ENCODE measurements around the gene IQCF2.
A peak's percentile ranks its signal among the peaks of the same experiment; 100 is the strongest.

IQCF2 gene

GRCh38 chr3:51869304-51869703 lies 7.9 kb downstream of the IQCF2 start:
- Histone ChIP-seq H3K18ac (ENCODE audit: low read length) (no peak overlapping the region), H3K9me3 (ENCODE audit: insufficient read depth, low read depth, low read length) (peaks cover 3% of the 10 kb centered on the region), H2AFZ (ENCODE audit: insufficient read depth, low read length, poor library complexity) (no peak overlapping the region), H3K27me3 (ENCODE audit: insufficient read depth, low read length) (no peaks in the 10 kb centered on the region), H3K27ac (ENCODE audit: low read depth, low read length) (no peak overlapping the region), H4K8ac (ENCODE audit: low read depth, low read length) (no peak overlapping the region), H4K91ac (ENCODE audit: low read depth, low read length) (no peak overlapping the region), H2BK5ac (ENCODE audit: low read depth, low read length, poor library complexity) (no peak overlapping the region), H2BK12ac (ENCODE audit: low read length) (no peak overlapping the region), H2BK120ac (ENCODE audit: insufficient read depth, low read length, poor library complexity) (no peak overlapping the region), H3K4me3 (ENCODE audit: low read depth, low read length) (no peak overlapping the region), H4K12ac (ENCODE audit: low read depth, low read length) (no peak overlapping the region), H3K23ac (ENCODE audit: low read length) (no peak overlapping the region), H3K79me1 (ENCODE audit: low read length) (no peaks in the 10 kb centered on the region), H3K4me1 (ENCODE audit: control insufficient read depth in 1 of 2, insufficient read depth in 2 of 2, low read length in 2 of 2) (no peaks in the 10 kb centered on the region), H3K9ac (ENCODE audit: low read length) (no peak overlapping the region), H3K14ac (ENCODE audit: low read length) (no peak overlapping the region), H3K4ac (ENCODE audit: low read depth, low read length) (no peak overlapping the region), H3K4me2 (ENCODE audit: low read length) (no peak overlapping the region), H3K36me3 (ENCODE audit: control insufficient read depth in 1 of 2, insufficient read depth in 2 of 2, low read length in 2 of 2) (no peaks in the 10 kb centered on the region), H3K79me2 (ENCODE audit: control insufficient read depth, insufficient read depth, low read length, poor library complexity) (no peaks in the 10 kb centered on the region), H2AK5ac (ENCODE audit: low read length) (no peak overlapping the region)
- DNase-seq, result peak; percentile 23 to 73
- WGBS (ENCODE audit: extremely low coverage, insufficient coverage, insufficient read length), result no CpG with 5 or more reads among the region's 2 CpGs

GRCh38 chr3:51873253-51873766 lies 11.9 kb downstream of the IQCF2 start:
- no CpG with 5 or more reads among the region's 1 CpG for WGBS (ENCODE audit: extremely low coverage, insufficient coverage, insufficient read length)
- no peak overlapping the region for H3K23ac ChIP-seq (ENCODE audit: low read length)
- H3K4me2 ChIP-seq (ENCODE audit: low read length), result no peak overlapping the region

GRCh38 chr3:51873876-51874275 lies 12.5 kb downstream of the IQCF2 start:
- Histone ChIP-seq H4K91ac (ENCODE audit: low read depth, low read length) (no peak overlapping the region), H3K4me2 (ENCODE audit: low read length) (no peak overlapping the region), H3K79me2 (ENCODE audit: control insufficient read depth, insufficient read depth, low read length, poor library complexity) (no peaks in the 10 kb centered on the region), H3K4me1 (ENCODE audit: control insufficient read depth in 1 of 2, insufficient read depth in 2 of 2, low read length in 2 of 2) (peaks cover 8% of the 10 kb centered on the region in 2 experiments), H3K14ac (ENCODE audit: low read length) (no peak overlapping the region), H2BK12ac (ENCODE audit: low read length) (no peak overlapping the region), H3K9me3 (ENCODE audit: insufficient read depth, low read depth, low read length) (peaks cover 3% of the 10 kb centered on the region), H2AK5ac (ENCODE audit: low read length) (no peak overlapping the region), H4K12ac (ENCODE audit: low read depth, low read length) (no peak overlapping the region), H3K27ac (ENCODE audit: low read depth, low read length) (no peak overlapping the region), H3K9ac (ENCODE audit: low read length) (no peak overlapping the region), H2AFZ (ENCODE audit: insufficient read depth, low read length, poor library complexity) (no peak overlapping the region), H3K36me3 (ENCODE audit: control insufficient read depth in 1 of 2, insufficient read depth in 2 of 2, low read length in 2 of 2) (no peaks in the 10 kb centered on the region), H3K23ac (ENCODE audit: low read length) (no peak overlapping the region), H2BK5ac (ENCODE audit: low read depth, low read length, poor library complexity) (no peak overlapping the region), H3K18ac (ENCODE audit: low read length) (no peak overlapping the region), H4K8ac (ENCODE audit: low read depth, low read length) (no peak overlapping the region), H3K27me3 (ENCODE audit: insufficient read depth, low read length) (no peaks in the 10 kb centered on the region), H2BK120ac (ENCODE audit: insufficient read depth, low read length, poor library complexity) (no peak overlapping the region), H3K4ac (ENCODE audit: low read depth, low read length) (no peak overlapping the region), H3K4me3 (ENCODE audit: low read depth, low read length) (peak overlapping the region; percentile 23), H3K79me1 (ENCODE audit: low read length) (no peaks in the 10 kb centered on the region)
- DNase-seq, result peak; percentile 85 to 88
- no CpG with 5 or more reads among the region's 10 CpGs for WGBS (ENCODE audit: extremely low coverage, insufficient coverage, insufficient read length)

More at GRCh38 chr3:51873253-51873766, 11.9 kb downstream of the IQCF2 start:
- H3K79me2 ChIP-seq (ENCODE audit: control insufficient read depth, insufficient read depth, low read length, poor library complexity), result no peaks in the 10 kb centered on the region
- no peak overlapping the region for H3K14ac ChIP-seq (ENCODE audit: low read length)
- no peak overlapping the region for H2BK120ac ChIP-seq (ENCODE audit: insufficient read depth, low read length, poor library complexity)
- H3K27me3 ChIP-seq (ENCODE audit: insufficient read depth, low read length), result no peaks in the 10 kb centered on the region
- H2BK5ac ChIP-seq (ENCODE audit: low read depth, low read length, poor library complexity), result no peak overlapping the region
- no peak overlapping the region for H2AK5ac ChIP-seq (ENCODE audit: low read length)
- no peak overlapping the region for H3K9ac ChIP-seq (ENCODE audit: low read length)
- H3K18ac ChIP-seq (ENCODE audit: low read length), result no peak overlapping the region
- H2BK12ac ChIP-seq (ENCODE audit: low read length), result no peak overlapping the region
- no peak overlapping the region for H4K91ac ChIP-seq (ENCODE audit: low read depth, low read length)
- no peak overlapping the region for H4K12ac ChIP-seq (ENCODE audit: low read depth, low read length)
- H2AFZ ChIP-seq (ENCODE audit: insufficient read depth, low read length, poor library complexity), result no peak overlapping the region
- peaks cover 8% of the 10 kb centered on the region in 2 experiments for H3K4me1 ChIP-seq (ENCODE audit: control insufficient read depth in 1 of 2, insufficient read depth in 2 of 2, low read length in 2 of 2)
- H3K27ac ChIP-seq (ENCODE audit: low read depth, low read length), result no peak overlapping the region
- DNase-seq, result no peak
- H3K79me1 ChIP-seq (ENCODE audit: low read length), result no peaks in the 10 kb centered on the region
- no peak overlapping the region for H3K4ac ChIP-seq (ENCODE audit: low read depth, low read length)
- peaks cover 3% of the 10 kb centered on the region for H3K9me3 ChIP-seq (ENCODE audit: insufficient read depth, low read depth, low read length)
- H3K36me3 ChIP-seq (ENCODE audit: control insufficient read depth in 1 of 2, insufficient read depth in 2 of 2, low read length in 2 of 2), result no peaks in the 10 kb centered on the region
- no peak overlapping the region for H3K4me3 ChIP-seq (ENCODE audit: low read depth, low read length)
- no peak overlapping the region for H4K8ac ChIP-seq (ENCODE audit: low read depth, low read length)

- Histone ChIP-seq H3K23ac (ENCODE audit: low read length) (no peak overlapping the region), H3K4me3 (ENCODE audit: low read depth, low read length) (no peak overlapping the region), H3K79me1 (ENCODE audit: low read length) (no peaks in the 10 kb centered on the region), H3K9ac (ENCODE audit: low read length) (no peak overlapping the region), H4K12ac (ENCODE audit: low read depth, low read length) (no peak overlapping the region), H3K9me3 (ENCODE audit: insufficient read depth, low read depth, low read length) (peaks cover 3% of the 10 kb centered on the region), H4K8ac (ENCODE audit: low read depth, low read length) (no peak overlapping the region), H3K4me1 (ENCODE audit: control insufficient read depth in 1 of 2, insufficient read depth in 2 of 2, low read length in 2 of 2) (peaks cover 8% of the 10 kb centered on the region in 2 experiments), H3K4ac (ENCODE audit: low read depth, low read length) (no peak overlapping the region), H3K14ac (ENCODE audit: low read length) (no peak overlapping the region), H2AFZ (ENCODE audit: insufficient read depth, low read length, poor library complexity) (no peak overlapping the region), H4K91ac (ENCODE audit: low read depth, low read length) (no peak overlapping the region), H3K79me2 (ENCODE audit: control insufficient read depth, insufficient read depth, low read length, poor library complexity) (no peaks in the 10 kb centered on the region), H2BK120ac (ENCODE audit: insufficient read depth, low read length, poor library complexity) (no peak overlapping the region), H3K27ac (ENCODE audit: low read depth, low read length) (no peak overlapping the region), H3K4me2 (ENCODE audit: low read length) (no peak overlapping the region), H3K18ac (ENCODE audit: low read length) (no peak overlapping the region), H3K27me3 (ENCODE audit: insufficient read depth, low read length) (no peaks in the 10 kb centered on the region), H2AK5ac (ENCODE audit: low read length) (no peak overlapping the region), H2BK5ac (ENCODE audit: low read depth, low read length, poor library complexity) (no peak overlapping the region), H3K36me3 (ENCODE audit: control insufficient read depth in 1 of 2, insufficient read depth in 2 of 2, low read length in 2 of 2) (no peaks in the 10 kb centered on the region), H2BK12ac (ENCODE audit: low read length) (no peak overlapping the region)
- WGBS (ENCODE audit: extremely low coverage, insufficient coverage, insufficient read length), result no CpG with 5 or more reads among the region's 2 CpGs
- DNase-seq, result no peak
Measured at GRCh38 chr3:51874411-51874810, 13.0 kb downstream of the IQCF2 start.

Measured in trophoblast cell (in vitro differentiated cells and primary cell).